ENCODE measurements around the gene AFF3. TPM values are rescaled to one million over a fixed set of nuclear protein-coding genes. Genes with fewer than 3 reads are reported as not detected.

The AFF3 gene
- total RNA-seq, 4 donors from 2014 or later: 2.1 to 7.3 (median 3.5) TPM

DNA sequence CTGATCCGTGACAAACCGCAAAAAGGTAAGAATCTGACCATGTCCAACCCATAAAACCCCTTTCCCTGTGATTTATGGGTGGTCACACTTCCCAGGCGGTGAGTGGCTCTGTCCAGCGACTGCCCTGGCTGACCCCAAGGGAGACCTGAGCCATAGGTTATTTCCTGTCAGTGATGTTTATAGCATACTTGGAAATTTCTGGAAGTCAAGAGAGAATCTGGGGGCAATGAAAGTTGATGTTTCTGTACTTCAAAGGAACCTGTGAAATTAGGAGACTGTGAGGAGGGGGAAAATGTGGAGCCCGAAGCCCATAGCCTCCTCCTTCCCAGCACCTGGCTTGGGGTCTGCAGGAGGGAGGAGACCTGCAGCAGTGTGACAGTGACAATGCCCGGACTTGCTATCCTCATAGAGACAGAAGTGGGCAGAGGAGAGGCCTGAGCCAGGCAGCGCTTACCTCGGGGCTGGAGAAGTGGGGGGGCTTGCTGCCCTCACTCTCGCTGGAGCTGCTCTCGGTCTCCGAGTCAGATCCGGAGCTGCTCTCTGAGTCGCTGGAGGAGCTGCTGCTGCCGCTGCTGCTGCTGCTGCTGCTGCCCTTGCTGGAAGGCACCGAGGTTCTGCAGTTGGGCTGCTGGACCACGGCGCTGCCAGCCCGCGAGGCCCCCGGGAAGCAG lies 541.3 kb downstream of the AFF3 start:
- DNase-seq (ENCODE audit: low spot score in 2 of 2): no peak
- TF ChIP-seq, protein P1, sequence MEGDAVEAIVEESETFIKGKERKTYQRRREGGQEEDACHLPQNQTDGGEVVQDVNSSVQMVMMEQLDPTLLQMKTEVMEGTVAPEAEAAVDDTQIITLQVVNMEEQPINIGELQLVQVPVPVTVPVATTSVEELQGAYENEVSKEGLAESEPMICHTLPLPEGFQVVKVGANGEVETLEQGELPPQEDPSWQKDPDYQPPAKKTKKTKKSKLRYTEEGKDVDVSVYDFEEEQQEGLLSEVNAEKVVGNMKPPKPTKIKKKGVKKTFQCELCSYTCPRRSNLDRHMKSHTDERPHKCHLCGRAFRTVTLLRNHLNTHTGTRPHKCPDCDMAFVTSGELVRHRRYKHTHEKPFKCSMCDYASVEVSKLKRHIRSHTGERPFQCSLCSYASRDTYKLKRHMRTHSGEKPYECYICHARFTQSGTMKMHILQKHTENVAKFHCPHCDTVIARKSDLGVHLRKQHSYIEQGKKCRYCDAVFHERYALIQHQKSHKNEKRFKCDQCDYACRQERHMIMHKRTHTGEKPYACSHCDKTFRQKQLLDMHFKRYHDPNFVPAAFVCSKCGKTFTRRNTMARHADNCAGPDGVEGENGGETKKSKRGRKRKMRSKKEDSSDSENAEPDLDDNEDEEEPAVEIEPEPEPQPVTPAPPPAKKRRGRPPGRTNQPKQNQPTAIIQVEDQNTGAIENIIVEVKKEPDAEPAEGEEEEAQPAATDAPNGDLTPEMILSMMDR (IDR thresholded peaks at IDR 0.05): no peak
- TF ChIP-seq POLR2A (IDR thresholded peaks at IDR 0.05): no peak
- 35 to 55% methylated on average over 13 to 15 of the region's 20 CpGs for WGBS, 2 donors
- no peak overlapping the region for H3K4me3 ChIP-seq (ENCODE audit: low read depth, poor library complexity, severe bottlenecking)
- intact Hi-C loops (cut with DNase I; ENCODE audit: low total_unique reads): no loop called here

DNA sequence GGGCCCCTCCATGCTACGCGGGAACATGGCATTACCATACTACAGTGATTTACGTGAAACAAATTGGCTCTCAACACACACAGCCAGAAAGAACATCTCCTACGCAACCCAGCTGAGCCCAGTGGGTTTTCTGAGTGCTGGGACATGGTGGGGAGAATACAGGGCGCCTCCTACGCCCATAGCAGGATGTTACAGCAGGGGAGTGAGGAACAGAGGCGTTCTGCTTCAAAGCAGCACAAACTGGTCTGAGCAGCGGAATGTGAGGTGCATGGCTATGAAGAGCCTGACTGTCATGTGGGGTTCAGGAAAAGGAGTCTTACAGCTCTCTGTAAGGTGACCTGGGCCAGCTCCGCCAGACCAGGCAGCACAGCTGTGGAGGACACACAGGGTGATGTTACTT lies 543.9 kb downstream of the AFF3 start:
- WGBS, 2 donors: 85 to 92% methylated on average over 9 of the region's 9 CpGs
- DNase-seq (ENCODE audit: low spot score in 2 of 2): no peak
- no peak for TF ChIP-seq POLR2A (IDR thresholded peaks at IDR 0.05)
- TF ChIP-seq, protein P1 (IDR thresholded peaks at IDR 0.05): no peak
- no peak overlapping the region for H3K4me3 ChIP-seq (ENCODE audit: low read depth, poor library complexity, severe bottlenecking)
- intact Hi-C loops (cut with DNase I; ENCODE audit: low total_unique reads): no loop called here

DNA sequence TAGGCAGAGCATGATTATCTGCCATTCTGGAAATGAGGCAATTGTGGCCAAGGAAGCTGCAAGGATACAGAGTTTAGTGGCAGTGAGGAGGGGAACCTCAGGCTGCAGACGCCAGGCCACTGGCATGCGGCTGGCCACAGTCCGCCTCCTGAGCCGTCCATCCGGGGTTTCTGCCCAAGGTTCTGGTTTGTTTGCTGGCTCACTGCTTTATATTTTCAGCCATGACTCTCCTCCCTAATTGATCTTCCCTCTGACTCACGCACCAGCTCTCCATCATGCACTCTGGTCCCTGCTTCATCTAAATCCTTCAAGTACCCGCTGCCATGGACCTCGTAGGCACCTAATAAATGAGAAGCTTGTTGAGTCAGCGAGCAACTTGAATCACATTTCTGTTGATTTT lies 544.8 kb downstream of the AFF3 start:
- no peak overlapping the region for H3K4me3 ChIP-seq (ENCODE audit: low read depth, poor library complexity, severe bottlenecking)
- TF ChIP-seq, protein P1 (IDR thresholded peaks at IDR 0.05): no peak
- TF ChIP-seq POLR2A (IDR thresholded peaks at IDR 0.05): no peak
- intact Hi-C loops (cut with DNase I; ENCODE audit: low total_unique reads): no loop called here
- WGBS, 2 donors: 86 to 87% methylated on average over 9 of the region's 9 CpGs
- DNase-seq (ENCODE audit: low spot score in 2 of 2): no peak

DNA sequence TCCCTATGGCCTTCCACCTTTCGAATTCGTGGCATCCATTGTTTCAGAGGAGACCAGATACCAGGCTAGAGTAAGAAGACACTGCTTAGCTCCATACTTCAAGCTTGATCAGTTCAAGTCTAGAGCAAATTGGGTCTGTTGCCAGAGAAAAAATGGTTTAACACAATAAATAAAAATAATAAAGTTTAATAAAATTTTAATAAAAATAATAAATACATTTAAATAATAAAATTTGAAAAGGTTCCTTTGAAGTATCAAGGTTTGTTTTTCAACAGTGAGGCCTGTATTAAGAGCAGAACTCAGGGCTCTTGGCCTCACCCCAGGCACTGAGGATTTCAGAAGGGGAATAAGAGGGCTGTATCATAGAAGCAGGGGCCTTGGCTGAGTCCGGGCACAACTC lies 547.0 kb downstream of the AFF3 start:
- DNase-seq (ENCODE audit: low spot score in 2 of 2): no peak
- no peak overlapping the region for H3K4me3 ChIP-seq (ENCODE audit: low read depth, poor library complexity, severe bottlenecking)
- WGBS, 2 donors: 92 to 93% methylated on average over 3 of the region's 3 CpGs
- TF ChIP-seq, protein P1 (IDR thresholded peaks at IDR 0.05): no peak
- no peak for TF ChIP-seq POLR2A (IDR thresholded peaks at IDR 0.05)
- intact Hi-C loops (cut with DNase I; ENCODE audit: low total_unique reads): no loop called here

DNA sequence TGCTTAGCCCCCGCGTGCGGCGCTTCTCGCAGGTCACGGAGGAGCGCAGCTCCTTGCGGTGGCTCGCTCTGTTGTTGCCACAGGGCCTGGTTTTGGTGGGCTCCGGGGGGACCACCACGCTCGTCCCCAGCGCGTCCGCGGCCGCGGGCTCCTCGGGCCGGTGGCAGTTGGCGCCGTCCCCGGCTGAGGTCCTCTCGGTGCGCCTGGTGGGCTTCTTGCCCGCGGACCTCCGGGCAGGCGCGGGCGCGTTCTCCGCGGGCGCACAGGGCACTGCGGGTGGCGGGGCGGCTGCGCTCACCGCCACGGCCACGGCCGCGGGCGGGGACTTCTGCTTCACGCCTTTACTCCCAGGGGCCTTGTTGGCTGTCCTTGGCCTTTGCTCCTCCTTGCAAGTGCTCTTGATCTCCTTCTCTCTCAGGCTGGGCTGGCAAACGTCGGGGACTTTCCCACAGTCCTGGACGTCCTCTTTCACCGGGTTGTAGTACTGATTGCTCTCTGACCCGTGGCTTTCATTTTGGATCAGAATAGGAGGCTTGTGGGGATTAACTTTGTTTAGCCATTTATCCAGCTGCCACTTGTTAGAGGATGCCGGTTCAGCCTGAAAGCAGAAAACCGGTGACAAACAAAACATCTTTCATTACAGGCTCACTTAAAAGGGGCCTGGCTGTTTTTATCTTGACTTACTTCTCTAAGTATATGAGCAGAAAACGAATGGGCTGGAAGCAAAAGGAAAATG lies 548.5 kb downstream of the AFF3 start:
- WGBS, 2 donors: 83 to 85% methylated on average over 54 of the region's 54 CpGs
- DNase-seq (ENCODE audit: low spot score in 2 of 2): no peak
- intact Hi-C loops (cut with DNase I; ENCODE audit: low total_unique reads): no loop called here
- no peak overlapping the region for H3K4me3 ChIP-seq (ENCODE audit: low read depth, poor library complexity, severe bottlenecking)
- TF ChIP-seq POLR2A (IDR thresholded peaks at IDR 0.05): no peak
- TF ChIP-seq, protein P1 (IDR thresholded peaks at IDR 0.05): no peak

All from lower leg skin (tissue), 4 donors.